Astrocyte of the hippocampus (primary cell): ENCODE data around the gene PCDHB12.
"Not testable (repeated sequence)": the region's sequence is repeated elsewhere in the genome, so short reads cannot be mapped to it uniquely, and the experiment has no call there.

ENCODE experiments used
- DNase-seq: peaks from one replicate; pipeline ENCODE4 v3.0.0; 2011; ENCODE audit warnings: low read depth, low spot score

PCDHB12 gene

DNA sequence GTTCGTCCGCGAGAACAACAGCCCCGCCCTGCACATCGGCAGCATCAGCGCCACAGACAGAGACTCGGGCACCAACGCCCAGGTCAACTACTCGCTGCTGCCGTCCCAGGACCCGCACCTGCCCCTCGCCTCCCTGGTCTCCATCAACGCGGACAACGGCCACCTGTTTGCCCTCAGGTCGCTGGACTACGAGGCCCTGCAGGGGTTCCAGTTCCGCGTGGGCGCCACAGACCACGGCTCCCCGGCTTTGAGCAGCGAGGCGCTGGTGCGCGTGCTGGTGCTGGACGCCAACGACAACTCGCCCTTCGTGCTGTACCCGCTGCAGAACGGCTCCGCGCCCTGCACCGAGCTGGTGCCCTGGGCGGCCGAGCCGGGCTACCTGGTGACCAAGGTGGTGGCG lies 1.8 kb downstream of the PCDHB12 start:
- not testable (repeated sequence) for DNase-seq

DNA sequence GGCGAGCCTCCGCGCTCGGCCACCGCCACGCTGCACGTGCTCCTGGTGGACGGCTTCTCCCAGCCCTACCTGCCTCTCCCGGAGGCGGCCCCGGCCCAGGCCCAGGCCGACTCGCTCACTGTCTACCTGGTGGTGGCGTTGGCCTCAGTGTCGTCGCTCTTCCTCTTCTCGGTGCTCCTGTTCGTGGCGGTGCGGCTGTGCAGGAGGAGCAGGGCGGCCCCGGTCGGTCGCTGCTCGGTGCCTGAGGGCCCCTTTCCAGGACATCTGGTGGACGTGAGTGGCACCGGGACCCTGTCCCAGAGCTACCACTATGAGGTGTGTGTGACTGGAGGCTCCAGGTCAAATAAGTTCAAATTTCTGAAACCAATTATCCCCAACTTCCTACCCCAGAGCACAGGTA lies 2.3 kb downstream of the PCDHB12 start:
- not testable (repeated sequence) for DNase-seq

DNA sequence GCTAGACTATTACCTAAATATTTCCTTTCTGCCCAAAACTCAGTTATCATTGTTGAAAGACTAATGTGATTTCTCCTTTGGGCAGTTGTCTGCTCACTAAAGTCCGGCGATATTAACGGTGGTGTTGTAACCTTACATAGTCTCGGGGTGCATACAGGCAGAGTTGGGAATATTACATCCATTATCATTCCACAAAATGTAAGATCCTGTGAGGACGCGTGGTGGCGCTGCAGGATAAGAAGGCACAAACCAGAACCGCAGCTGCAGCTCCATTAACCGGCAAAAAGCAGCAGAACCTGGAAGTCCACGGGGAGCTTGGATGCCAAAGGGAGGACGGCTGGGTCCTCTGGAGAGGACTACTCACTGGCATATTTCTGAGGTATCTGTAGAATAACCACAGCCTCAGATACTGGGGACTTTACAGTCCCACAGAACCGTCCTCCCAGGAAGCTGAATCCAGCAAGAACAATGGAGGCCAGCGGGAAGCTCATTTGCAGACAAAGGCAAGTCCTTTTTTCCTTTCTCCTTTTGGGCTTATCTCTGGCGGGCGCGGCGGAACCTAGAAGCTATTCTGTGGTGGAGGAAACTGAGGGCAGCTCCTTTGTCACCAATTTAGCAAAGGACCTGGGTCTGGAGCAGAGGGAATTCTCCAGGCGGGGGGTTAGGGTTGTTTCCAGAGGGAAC lies 5.3 kb downstream of the PCDHB12 start, which contains the start of gene PCDHB13:
Gene PCDHB13, plus strand, starts transcription at position 264 of the 684 bp plus-strand sequence. Its CDS starts 205 bp downstream, at position 469.
- peak; percentile 23 for DNase-seq

DNA sequence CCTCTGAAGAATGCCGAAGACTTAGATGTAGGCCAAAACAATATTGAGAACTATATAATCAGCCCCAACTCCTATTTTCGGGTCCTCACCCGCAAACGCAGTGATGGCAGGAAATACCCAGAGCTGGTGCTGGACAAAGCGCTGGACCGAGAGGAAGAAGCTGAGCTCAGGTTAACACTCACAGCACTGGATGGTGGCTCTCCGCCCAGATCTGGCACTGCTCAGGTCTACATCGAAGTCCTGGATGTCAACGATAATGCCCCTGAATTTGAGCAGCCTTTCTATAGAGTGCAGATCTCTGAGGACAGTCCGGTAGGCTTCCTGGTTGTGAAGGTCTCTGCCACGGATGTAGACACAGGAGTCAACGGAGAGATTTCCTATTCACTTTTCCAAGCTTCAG lies 6.1 kb downstream of the PCDHB12 start:
- not testable (repeated sequence) for DNase-seq

DNA sequence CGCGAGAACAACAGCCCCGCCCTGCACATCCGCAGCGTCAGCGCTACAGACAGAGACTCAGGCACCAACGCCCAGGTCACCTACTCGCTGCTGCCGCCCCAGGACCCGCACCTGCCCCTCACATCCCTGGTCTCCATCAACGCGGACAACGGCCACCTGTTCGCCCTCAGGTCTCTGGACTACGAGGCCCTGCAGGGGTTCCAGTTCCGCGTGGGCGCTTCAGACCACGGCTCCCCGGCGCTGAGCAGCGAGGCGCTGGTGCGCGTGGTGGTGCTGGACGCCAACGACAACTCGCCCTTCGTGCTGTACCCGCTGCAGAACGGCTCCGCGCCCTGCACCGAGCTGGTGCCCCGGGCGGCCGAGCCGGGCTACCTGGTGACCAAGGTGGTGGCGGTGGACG lies 7.0 kb downstream of the PCDHB12 start:
- DNase-seq, result not testable (repeated sequence)

- not testable (repeated sequence) for DNase-seq
These were observed 7.5 kb downstream of the PCDHB12 start for GRCh38 chr5:141216035-141216434.

DNA sequence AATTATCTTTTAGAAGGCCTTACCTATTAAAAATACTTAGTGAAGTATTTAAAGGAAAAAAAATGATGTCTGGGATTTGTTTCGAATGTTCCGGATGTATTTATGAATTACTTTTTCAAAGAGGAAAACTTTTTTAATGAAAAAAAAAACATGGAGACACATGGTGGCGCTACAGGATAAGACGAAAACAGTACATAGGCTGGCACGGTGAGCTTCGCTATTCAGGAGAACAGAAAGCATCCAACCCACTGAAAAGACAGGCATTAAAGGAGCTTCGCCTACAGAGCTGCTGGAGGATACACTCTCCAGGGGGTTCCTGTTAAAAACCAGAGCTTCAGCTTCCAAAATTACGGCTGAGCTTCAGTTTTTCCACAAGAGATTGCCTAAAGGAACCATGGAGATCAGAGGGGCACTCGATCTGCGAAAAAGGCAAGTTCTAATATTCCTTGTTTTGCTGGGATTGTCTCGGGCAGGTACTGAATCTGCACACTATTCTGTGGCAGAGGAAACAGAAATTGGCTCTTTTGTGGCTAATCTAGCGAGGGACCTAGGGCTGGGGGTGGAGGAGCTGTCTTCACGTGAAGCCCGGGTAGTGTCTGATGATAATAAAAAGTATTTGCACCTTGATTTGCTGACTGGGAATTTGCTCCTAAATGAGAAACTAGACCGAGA lies 14.7 kb downstream of the PCDHB12 start, which contains the start of gene PCDHB14:
Gene PCDHB14, plus strand, starts transcription at position 232 of the 672 bp plus-strand sequence. Its CDS starts 163 bp downstream, at position 395.
- peak; percentile 26 for DNase-seq

DNA sequence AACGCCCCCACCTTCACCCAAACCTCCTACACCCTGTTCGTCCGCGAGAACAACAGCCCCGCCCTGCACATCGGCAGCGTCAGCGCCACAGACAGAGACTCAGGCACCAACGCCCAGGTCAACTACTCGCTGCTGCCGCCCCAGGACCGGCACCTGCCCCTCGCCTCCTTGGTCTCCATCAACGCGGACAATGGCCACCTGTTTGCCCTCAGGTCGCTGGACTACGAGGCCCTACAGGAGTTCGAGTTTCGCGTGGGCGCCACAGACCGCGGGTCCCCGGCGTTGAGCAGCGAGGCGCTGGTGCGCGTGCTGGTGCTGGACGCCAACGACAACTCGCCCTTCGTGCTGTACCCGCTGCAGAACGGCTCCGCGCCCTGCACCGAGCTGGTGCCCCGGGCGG lies 16.3 kb downstream of the PCDHB12 start:
- not testable (repeated sequence) for DNase-seq

GRCh38 chr5:141225421-141225820 lies 16.9 kb downstream of the PCDHB12 start:
- not testable (repeated sequence) for DNase-seq

DNA sequence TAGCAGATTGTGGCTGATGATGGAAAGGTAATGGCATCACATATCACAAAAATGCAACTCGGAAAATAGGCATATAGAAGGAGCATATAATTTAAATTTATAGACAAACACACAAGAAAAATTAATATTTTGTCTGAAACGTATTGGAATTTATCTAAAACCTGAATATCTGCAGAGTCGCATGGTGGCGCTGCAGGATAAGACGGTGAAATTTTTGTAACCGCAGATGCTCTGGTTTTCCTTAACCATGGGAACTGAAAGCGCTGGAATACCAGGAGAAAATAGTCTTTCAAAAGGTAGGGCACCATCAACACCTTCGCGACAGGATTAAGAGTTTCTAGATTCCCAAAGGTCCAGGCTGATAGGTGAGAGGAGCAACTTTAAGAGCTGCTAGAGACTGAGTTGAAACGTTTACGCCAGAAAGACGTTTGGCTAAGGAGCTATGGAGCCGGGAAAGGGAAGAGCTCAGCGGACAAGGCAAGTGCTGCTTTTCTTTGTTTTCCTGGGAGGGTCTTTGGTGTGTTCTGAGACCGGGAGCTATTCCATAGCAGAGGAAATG lies 25.7 kb downstream of the PCDHB12 start:
- DNase-seq, result peak; percentile 11

DNA sequence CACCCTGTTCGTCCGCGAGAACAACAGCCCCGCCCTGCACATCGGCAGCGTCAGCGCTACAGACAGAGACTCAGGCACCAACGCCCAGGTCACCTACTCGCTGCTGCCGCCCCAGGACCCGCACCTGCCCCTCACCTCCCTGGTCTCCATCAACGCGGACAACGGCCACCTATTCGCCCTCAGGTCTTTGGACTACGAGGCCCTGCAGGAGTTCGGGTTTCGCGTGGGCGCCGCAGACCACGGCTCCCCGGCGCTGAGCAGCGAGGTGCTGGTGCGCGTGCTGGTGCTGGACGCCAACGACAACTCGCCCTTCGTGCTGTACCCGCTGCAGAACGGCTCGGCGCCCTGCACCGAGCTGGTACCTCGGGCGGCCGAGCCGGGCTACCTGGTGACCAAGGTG lies 27.4 kb downstream of the PCDHB12 start:
- DNase-seq, result not testable (repeated sequence)

GRCh38 chr5:141236516-141237313 lies 28.2 kb downstream of the PCDHB12 start:
- DNase-seq, result no peak

DNA sequence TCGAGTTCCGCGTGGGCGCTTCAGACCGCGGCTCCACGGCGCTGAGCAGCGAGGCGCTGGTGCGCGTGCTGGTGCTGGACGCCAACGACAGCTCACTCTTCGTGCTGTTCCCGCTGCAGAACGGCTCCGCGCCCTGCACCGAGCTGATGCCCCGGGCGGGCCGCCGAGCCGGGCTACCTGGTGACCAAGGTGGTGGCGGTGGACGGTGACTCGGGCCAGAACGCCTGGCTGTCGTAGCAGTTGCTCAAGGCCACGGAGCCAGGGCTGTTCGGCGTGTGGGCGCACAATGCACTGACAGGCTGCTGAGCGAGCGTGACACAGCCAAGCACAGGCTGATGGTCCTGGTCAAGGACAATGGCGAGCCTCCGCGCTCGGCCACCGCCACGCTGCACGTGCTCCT lies 33.0 kb downstream of the PCDHB12 start:
- DNase-seq, result no peak

DNA sequence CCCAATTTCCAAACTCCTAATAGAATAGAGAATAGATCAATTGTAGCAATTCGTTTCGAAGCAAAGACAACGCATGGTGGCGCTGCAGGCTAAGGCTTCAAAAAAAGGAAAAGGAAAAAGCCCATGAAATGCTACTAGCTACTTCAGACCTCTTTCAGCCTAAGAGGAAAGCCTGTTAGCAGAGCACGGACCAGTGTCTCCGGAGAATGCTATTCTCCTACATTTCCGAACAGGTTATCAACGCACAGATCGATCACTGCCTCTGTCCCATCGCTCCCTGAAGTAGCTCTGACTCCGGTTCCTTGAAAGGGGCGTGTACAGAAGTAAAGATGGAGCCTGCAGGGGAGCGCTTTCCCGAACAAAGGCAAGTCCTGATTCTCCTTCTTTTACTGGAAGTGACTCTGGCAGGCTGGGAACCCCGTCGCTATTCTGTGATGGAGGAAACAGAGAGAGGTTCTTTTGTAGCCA lies 36.8 kb downstream of the PCDHB12 start, which contains the start of gene PCDHB15:
Gene PCDHB15, plus strand, starts transcription at position 146 of the 468 bp plus-strand sequence. Its CDS starts 184 bp downstream, at position 330.
- no peak for DNase-seq

- DNase-seq, result not testable (repeated sequence)
These were observed 38.5 kb downstream of the PCDHB12 start for GRCh38 chr5:141246971-141247370.

GRCh38 chr5:141247434-141247833 lies 38.9 kb downstream of the PCDHB12 start:
- not testable (repeated sequence) for DNase-seq

DNA sequence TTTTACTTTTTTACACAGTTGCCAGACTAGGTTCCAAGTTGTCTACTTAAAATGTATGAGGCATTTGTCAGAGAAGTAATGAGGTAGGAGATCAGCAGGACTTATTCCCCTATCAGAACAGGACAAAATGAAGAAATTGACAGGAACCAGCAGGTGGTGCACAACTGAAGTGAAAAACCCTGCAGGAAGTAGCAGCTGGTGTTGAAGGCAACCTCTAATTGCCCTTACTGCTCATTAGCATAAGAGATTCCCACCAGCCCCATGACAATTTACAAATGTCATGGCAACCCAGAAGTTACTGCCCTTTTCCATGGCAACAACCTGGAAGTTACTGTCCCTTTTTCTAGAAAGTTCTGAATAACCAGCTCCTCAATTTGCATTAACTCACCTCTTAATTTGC lies 42.1 kb downstream of the PCDHB12 start:
- DNase-seq, result no peak

- DNase-seq, result no peak
These were observed 49.9 kb downstream of the PCDHB12 start for GRCh38 chr5:141258464-141258863.

DNA sequence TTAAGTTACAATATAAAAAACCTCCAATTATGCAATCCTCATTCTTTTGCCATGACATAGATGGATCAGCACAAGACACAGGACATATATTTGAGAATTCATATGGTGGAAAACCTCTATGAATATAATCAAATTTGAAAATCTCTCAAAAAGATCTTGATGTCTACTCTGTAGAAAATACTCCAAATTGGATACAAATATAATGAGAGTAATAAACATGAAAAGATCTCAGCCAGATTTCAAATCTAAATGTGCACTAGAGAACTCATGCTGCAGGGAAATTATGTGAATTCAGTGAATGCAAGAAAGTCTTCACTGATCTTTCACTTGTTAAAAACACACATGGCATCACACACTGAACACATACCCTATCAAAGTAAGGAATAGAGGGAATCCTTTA lies 50.4 kb downstream of the PCDHB12 start:
- no peak for DNase-seq

- DNase-seq, result peak; percentile 7
These were observed 52.1 kb downstream of the PCDHB12 start for GRCh38 chr5:141260458-141261237.

DNA sequence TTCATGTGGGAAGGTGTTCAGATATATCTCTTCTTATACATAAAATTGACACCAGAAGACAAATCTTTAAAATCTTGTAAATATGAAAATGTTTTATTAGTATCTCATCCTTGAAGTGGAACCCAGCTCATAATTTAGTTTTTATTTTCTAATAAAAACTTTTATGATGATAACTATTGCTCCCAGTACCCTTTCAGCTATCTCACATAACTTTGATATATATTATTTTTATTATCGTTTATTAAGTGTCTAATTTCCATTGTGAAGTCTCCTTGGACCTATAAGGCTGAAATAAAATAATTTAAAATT lies 52.7 kb downstream of the PCDHB12 start:
- DNase-seq, result no peak
